Fibroblast of lung (primary cell): ENCODE measurements around the gene ZFTA.

ENCODE experiments used
- EZH2 ChIP-seq: IDR thresholded peaks from 2 replicates; pipeline ENCODE4 v1.5.1; 2012; ENCODE audit warnings: low read length, control low read depth, mild to moderate bottlenecking; ENCODE audit errors: missing control alignments
- TF ChIP-seq, protein P1 (sequence below), 2 donors: IDR thresholded peaks in 1 of 2; conservative IDR thresholded peaks in 1 of 2; 1 replicate in 1 of 2; 2 replicates in 1 of 2; pipeline ENCODE4 v1.5.1; 2011 to 2012; ENCODE audit warnings: low read length in 2 of 2, control low read depth in 1 of 2, inconsistent platforms in 1 of 2, low read depth in 1 of 2, mild to moderate bottlenecking in 1 of 2

DNA sequence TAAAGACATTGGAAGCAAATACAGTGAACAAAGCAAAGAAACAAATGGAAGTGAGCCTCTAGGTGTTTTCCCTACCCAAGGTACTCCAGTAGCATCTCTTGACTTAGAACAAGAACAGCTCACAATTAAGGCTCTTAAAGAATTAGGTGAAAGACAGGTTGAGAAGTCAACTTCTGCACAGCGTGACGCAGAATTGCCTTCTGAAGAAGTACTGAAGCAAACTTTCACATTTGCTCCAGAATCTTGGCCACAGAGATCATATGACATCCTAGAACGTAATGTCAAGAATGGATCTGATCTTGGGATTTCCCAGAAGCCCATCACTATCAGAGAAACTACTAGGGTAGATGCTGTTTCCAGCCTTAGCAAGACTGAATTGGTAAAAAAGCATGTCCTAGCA is 48.0 kb downstream of the ZFTA start:
- TF ChIP-seq, protein P1, sequence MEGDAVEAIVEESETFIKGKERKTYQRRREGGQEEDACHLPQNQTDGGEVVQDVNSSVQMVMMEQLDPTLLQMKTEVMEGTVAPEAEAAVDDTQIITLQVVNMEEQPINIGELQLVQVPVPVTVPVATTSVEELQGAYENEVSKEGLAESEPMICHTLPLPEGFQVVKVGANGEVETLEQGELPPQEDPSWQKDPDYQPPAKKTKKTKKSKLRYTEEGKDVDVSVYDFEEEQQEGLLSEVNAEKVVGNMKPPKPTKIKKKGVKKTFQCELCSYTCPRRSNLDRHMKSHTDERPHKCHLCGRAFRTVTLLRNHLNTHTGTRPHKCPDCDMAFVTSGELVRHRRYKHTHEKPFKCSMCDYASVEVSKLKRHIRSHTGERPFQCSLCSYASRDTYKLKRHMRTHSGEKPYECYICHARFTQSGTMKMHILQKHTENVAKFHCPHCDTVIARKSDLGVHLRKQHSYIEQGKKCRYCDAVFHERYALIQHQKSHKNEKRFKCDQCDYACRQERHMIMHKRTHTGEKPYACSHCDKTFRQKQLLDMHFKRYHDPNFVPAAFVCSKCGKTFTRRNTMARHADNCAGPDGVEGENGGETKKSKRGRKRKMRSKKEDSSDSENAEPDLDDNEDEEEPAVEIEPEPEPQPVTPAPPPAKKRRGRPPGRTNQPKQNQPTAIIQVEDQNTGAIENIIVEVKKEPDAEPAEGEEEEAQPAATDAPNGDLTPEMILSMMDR (conservative IDR thresholded peaks at IDR 0.05 in 1 of 2, IDR thresholded peaks at IDR 0.05 in 1 of 2; ENCODE audit: low read depth in 1 of 2, low read length in 2 of 2) = no peak
- TF ChIP-seq EZH2 = no peak
